GM12878 (cell line): Measurements from ENCODE around the gene GTSE1. TPM values are rescaled to one million over a fixed set of nuclear protein-coding genes. Genes with fewer than 3 reads are reported as not detected.

Source experiments
- ATAC-seq: fragments of 200-7000 bp; cut with Tn5 transposase; 3 replicates; pipeline ENCODE4 v1.9.1; 2020; ENCODE audit warnings: mild to moderate bottlenecking, moderate library complexity
- BruUV-seq: library from RNA; stranded (reverse); fragments of 400-500 nt; replicated peaks from 2 replicates; lab custom pipeline; 2021; lab: Mats Ljungman, UMichigan
- CTCF ChIA-PET: fragments of 300-600 bp; sonication (Branson Sonifier 250); formaldehyde crosslinking; extraction: SDS; loops from one replicate; lab custom pipeline; 2021; ENCODE audit warnings: inconsistent platforms; lab: Yijun Ruan, JAX
- POLR2A ChIA-PET: fragments of 350-600 bp; formaldehyde crosslinking; extraction: SDS; loops from one replicate; lab custom pipeline; 2021; ENCODE audit warnings: inconsistent platforms; lab: Charles Lee
- RAD21 ChIA-PET: fragments of 300-600 bp; sonication (Branson Sonifier 250); formaldehyde crosslinking; loops from one replicate; lab custom pipeline; 2023; ENCODE audit warnings: antibody characterized with exemption; ENCODE audit not compliant: unreplicated experiment; lab: Charles Lee
- SMC1A ChIA-PET: fragments of 300-600 bp; sonication (Branson Sonifier 250); formaldehyde crosslinking; loops from one replicate; lab custom pipeline; 2023; ENCODE audit not compliant: unreplicated experiment, uncharacterized antibody; lab: Charles Lee
- DNase-seq: peaks from one replicate; pipeline ENCODE4 v3.0.0-alpha.2; 2011; ENCODE audit warnings: low read depth, low spot score
- FAIRE-seq: peaks from 3 replicates; lab custom pipeline; 2011; peaks lifted over from hg19 to GRCh38; lab: Jason Lieb, UNC
- H2AFZ ChIP-seq: 2 replicates; pipeline ENCODE4 v1.6.0; 2011; ENCODE audit warnings: low read depth, low read length, control low read depth; ENCODE audit not compliant: control insufficient read depth
- H3K27ac ChIP-seq: 2 replicates; pipeline ENCODE4 v1.5.1; 2011; ENCODE audit warnings: control low read depth; ENCODE audit not compliant: control insufficient read depth, insufficient read depth
- H3K27me3 ChIP-seq, 2 experiments: replicated peaks in 1 of 2; 2 replicates each; pipeline versions ENCODE4 v1.6.0 to v1.6.1; 2011; ENCODE audit warnings: low read length in 1 of 2; ENCODE audit not compliant: control insufficient read depth in 2 of 2, insufficient read depth in 2 of 2
- H3K36me3 ChIP-seq, 2 experiments: 2 replicates each; pipeline ENCODE4 v1.5.1; 2011; ENCODE audit warnings: low read length in 1 of 2; ENCODE audit not compliant: control insufficient read depth in 2 of 2, insufficient read depth in 2 of 2
- H3K4me1 ChIP-seq: 2 replicates; pipeline ENCODE4 v1.6.1; 2011; ENCODE audit warnings: mild to moderate bottlenecking, low read length, moderate library complexity, mixed read lengths; ENCODE audit not compliant: control insufficient read depth, insufficient read depth
- H3K4me2 ChIP-seq: 2 replicates; pipeline ENCODE4 v1.6.0; 2011; ENCODE audit warnings: control low read depth; ENCODE audit not compliant: control insufficient read depth, insufficient read depth
- H3K4me3 ChIP-seq: fragments of 200-600 bp; sonication (generic); 2 replicates; pipeline ENCODE4 v1.5.1; 2016
- H3K79me2 ChIP-seq: 2 replicates; pipeline ENCODE4 v1.6.0; 2011; ENCODE audit warnings: low read length; ENCODE audit not compliant: control insufficient read depth, insufficient read depth
- H3K9ac ChIP-seq: 2 replicates; pipeline ENCODE4 v1.8.0; 2011; ENCODE audit warnings: low read length, control low read depth, mixed read lengths; ENCODE audit not compliant: control insufficient read depth, insufficient read depth
- H3K9me3 ChIP-seq: replicated peaks from 3 replicates; pipeline ENCODE4 v1.5.1; 2011; ENCODE audit warnings: mild to moderate bottlenecking, low read length; ENCODE audit not compliant: control insufficient read depth, insufficient read depth
- H4K20me1 ChIP-seq: 2 replicates; pipeline ENCODE4 v1.6.0; 2011; ENCODE audit not compliant: control insufficient read depth, insufficient read depth
- BCL11A ChIP-seq: IDR thresholded peaks from 2 replicates; pipeline ENCODE4 v1.6.1; 2011; ENCODE audit warnings: low read depth, low read length
- BMI1 ChIP-seq: fragments of 450-650 bp; IDR thresholded peaks from 2 replicates; pipeline ENCODE4 v1.6.1; 2016; ENCODE audit warnings: mild to moderate bottlenecking, moderate library complexity, borderline replicate concordance
- GATAD2B ChIP-seq: fragments of 450-650 bp; conservative IDR thresholded peaks from 2 replicates; pipeline ENCODE4 v1.6.1; 2017; ENCODE audit warnings: low read depth, mild to moderate bottlenecking, moderate library complexity
- IKZF2 ChIP-seq, 2 experiments: fragments of 450-650 bp; IDR thresholded peaks; 2 replicates each; pipeline ENCODE4 v1.6.1; 2017; ENCODE audit warnings: mild to moderate bottlenecking in 2 of 2, moderate library complexity in 2 of 2
- MYB ChIP-seq: fragments of 150-350 bp; IDR thresholded peaks from 2 replicates; pipeline ENCODE4 v1.6.1; 2014; ENCODE audit warnings: mild to moderate bottlenecking, low read depth, low read length, borderline replicate concordance
- NFIC ChIP-seq: IDR thresholded peaks from 2 replicates; pipeline ENCODE4 v1.6.1; 2012; ENCODE audit warnings: low read depth, mild to moderate bottlenecking, inconsistent platforms, low read length, moderate library complexity
- NFYB ChIP-seq: IDR thresholded peaks from 2 replicates; pipeline ENCODE4 v1.6.1; 2011; ENCODE audit warnings: low read depth, mild to moderate bottlenecking, low read length, improper control_type of control experiment, moderate library complexity; ENCODE audit not compliant: insufficient read depth
- PAX5 ChIP-seq: IDR thresholded peaks from 2 replicates; pipeline ENCODE4 v1.6.1; 2011; ENCODE audit warnings: low read depth, low read length, borderline replicate concordance
- SIN3A ChIP-seq: IDR thresholded peaks from 2 replicates; pipeline ENCODE4 v1.6.1; 2012; ENCODE audit warnings: low read depth, low read length, improper control_type of control experiment
- SREBF1 ChIP-seq: IDR thresholded peaks from 2 replicates; pipeline ENCODE4 v1.6.1; 2012; ENCODE audit warnings: mild to moderate bottlenecking, low read length
- STAT3 ChIP-seq: IDR thresholded peaks from 2 replicates; pipeline ENCODE4 v1.6.1; 2011; ENCODE audit warnings: low read depth, low read length, improper control_type of control experiment
- WGBS: methylation state at CpG from one replicate; pipeline ENCODE4 v1.1.6; 2016; ENCODE audit warnings: low lambda C conversion rate; ENCODE audit not compliant: insufficient replicate concordance, insufficient coverage; ENCODE audit errors: missing lambda C conversion rate; 5-methylcytosine and 5-hydroxymethylcytosine counted together
- in situ Hi-C: fragments of 300-500 bp; cut with MboI; formaldehyde crosslinking; loops from 9 replicates; pipeline ENCODE4 v1.14.3; 2018; ENCODE audit warnings: mixed read lengths
- intact Hi-C: fragments of 100-400 bp; cut with micrococcal nuclease; formaldehyde crosslinking; loops from one replicate; pipeline ENCODE4 v1.14.2; 2022; ENCODE audit not compliant: unreplicated experiment
- polyA plus RNA-seq, 11 experiments: library from polyadenylated mRNA; depleted of rRNA in 4 of 11; unstranded in 6 of 11; stranded (reverse) in 5 of 11; fragments of >200 nt; fragmentation: Nextera tagmentation in 4 of 11; fragmentation: Illumina TruSeq in 1 of 11; extraction: Ambion mirVana in 4 of 11; extraction: Trizol in 1 of 11; gene quantifications; 1 replicate in 1 of 11; 2 replicates in 10 of 11; pipeline versions ENCODE4 v1.2.1 to v1.2.3, GENCODE V29; 2011 to 2016; ENCODE audit warnings: inconsistent platforms in 2 of 11, missing spikeins in 2 of 11, low read depth in 1 of 11
- total RNA-seq, 4 experiments: library from RNA; depleted of rRNA in 3 of 4; stranded (reverse); fragments of >200 nt in 3 of 4; fragmentation: Illumina TruSeq in 1 of 4; extraction: Trizol in 1 of 4; gene quantifications; 2 replicates each; pipeline versions ENCODE4 v1.2.1 to v1.2.3, GENCODE V29; 2013 to 2021
- TF ChIP-seq, protein P1 (sequence below): IDR thresholded peaks from 2 replicates; pipeline ENCODE4 v1.6.1; 2011; ENCODE audit warnings: low read depth, mild to moderate bottlenecking, low read length, moderate library complexity, borderline replicate concordance; ENCODE audit errors: extremely low read depth
- TF ChIP-seq, protein P2 (sequence below): IDR thresholded peaks from 2 replicates; pipeline ENCODE4 v1.6.1; 2012; ENCODE audit warnings: low read length, inconsistent platforms
- TF ChIP-seq, protein P3 (sequence below): fragments of 450-650 bp; IDR thresholded peaks from 2 replicates; pipeline ENCODE4 v1.6.1; 2017; ENCODE audit warnings: mild to moderate bottlenecking, moderate library complexity

GTSE1 gene
- total and polyA plus RNA-seq, 10 of the 15 experiments (the other 5 are each of a cell fraction or from before 2014, with no cell fraction given): 6.6 to 46.2 (median 32.3) TPM

DNA sequence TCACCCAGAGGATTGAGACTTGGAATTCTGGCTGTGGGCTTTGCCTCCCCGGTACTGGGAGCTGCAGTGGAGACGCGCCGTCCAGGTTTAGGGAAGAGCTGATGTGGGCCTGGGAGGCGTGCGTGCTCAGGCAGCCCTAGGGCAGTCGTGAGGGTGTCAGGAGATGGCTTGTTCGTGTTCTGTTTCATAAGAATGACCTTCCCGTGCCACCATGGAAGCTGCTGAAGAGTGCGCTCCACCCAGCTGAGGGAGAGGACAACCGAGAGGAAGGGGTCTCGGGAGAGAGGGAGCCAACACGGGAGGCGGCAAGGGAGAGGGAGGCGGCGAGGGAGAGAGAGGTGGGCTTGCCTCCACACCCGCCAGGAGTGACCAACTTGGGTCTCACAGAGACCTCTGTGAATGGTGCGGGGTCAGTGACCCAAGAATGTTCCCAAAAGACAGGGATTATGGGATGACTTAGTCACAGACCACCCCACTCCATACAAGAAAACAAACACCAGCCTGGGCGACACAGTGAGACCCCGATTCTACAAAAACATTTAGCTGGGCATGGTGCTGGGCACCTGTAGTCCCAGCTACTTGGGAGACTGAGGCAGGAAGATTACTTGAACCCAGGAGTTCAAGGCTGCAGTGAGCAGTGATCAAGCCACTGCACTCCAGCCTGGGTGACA lies 24.2 kb downstream of the GTSE1 start:
- BruUV-seq: no TSS peak
- RAD21 ChIA-PET: no interaction called here
- in situ Hi-C loops: no loop called here
- Histone ChIP-seq H3K4me3 (no peak overlapping the region), H3K36me3 (peaks cover 19 to 48% of the 10 kb centered on the region in 2 experiments; a peak in 3 of 4 replicates), H2AFZ (no peak overlapping the region), H3K9me3 (no peaks in the 10 kb centered on the region), H4K20me1 (no peaks in the 10 kb centered on the region; the same call in 1 of the 2 replicates), H3K79me2 (no peaks in the 10 kb centered on the region), H3K4me1 (no peaks in the 10 kb centered on the region), H3K27ac (no peak overlapping the region), H3K4me2 (no peak overlapping the region), H3K9ac (no peak overlapping the region), H3K27me3 (no peaks in the 10 kb centered on the region)
- no peak for DNase-seq
- intact Hi-C loops: no loop called here
- no peak for FAIRE-seq
- POLR2A ChIA-PET: no interaction called here
- WGBS: 95% methylated on average over 19 of the region's 20 CpGs
- TF ChIP-seq BMI1: no peak
- no peak for TF ChIP-seq GATAD2B
- TF ChIP-seq IKZF2 (IDR thresholded peaks at IDR 0.05): no peak
- TF ChIP-seq, protein P1, sequence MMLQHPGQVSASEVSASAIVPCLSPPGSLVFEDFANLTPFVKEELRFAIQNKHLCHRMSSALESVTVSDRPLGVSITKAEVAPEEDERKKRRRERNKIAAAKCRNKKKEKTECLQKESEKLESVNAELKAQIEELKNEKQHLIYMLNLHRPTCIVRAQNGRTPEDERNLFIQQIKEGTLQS: no peak
- TF ChIP-seq, protein P2, sequence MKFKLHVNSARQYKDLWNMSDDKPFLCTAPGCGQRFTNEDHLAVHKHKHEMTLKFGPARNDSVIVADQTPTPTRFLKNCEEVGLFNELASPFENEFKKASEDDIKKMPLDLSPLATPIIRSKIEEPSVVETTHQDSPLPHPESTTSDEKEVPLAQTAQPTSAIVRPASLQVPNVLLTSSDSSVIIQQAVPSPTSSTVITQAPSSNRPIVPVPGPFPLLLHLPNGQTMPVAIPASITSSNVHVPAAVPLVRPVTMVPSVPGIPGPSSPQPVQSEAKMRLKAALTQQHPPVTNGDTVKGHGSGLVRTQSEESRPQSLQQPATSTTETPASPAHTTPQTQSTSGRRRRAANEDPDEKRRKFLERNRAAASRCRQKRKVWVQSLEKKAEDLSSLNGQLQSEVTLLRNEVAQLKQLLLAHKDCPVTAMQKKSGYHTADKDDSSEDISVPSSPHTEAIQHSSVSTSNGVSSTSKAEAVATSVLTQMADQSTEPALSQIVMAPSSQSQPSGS: no peak
- TF ChIP-seq SREBF1: no peak
- TF ChIP-seq PAX5: no peak
- no peak for TF ChIP-seq NFYB
- no peak for TF ChIP-seq SIN3A
- TF ChIP-seq, protein P3, sequence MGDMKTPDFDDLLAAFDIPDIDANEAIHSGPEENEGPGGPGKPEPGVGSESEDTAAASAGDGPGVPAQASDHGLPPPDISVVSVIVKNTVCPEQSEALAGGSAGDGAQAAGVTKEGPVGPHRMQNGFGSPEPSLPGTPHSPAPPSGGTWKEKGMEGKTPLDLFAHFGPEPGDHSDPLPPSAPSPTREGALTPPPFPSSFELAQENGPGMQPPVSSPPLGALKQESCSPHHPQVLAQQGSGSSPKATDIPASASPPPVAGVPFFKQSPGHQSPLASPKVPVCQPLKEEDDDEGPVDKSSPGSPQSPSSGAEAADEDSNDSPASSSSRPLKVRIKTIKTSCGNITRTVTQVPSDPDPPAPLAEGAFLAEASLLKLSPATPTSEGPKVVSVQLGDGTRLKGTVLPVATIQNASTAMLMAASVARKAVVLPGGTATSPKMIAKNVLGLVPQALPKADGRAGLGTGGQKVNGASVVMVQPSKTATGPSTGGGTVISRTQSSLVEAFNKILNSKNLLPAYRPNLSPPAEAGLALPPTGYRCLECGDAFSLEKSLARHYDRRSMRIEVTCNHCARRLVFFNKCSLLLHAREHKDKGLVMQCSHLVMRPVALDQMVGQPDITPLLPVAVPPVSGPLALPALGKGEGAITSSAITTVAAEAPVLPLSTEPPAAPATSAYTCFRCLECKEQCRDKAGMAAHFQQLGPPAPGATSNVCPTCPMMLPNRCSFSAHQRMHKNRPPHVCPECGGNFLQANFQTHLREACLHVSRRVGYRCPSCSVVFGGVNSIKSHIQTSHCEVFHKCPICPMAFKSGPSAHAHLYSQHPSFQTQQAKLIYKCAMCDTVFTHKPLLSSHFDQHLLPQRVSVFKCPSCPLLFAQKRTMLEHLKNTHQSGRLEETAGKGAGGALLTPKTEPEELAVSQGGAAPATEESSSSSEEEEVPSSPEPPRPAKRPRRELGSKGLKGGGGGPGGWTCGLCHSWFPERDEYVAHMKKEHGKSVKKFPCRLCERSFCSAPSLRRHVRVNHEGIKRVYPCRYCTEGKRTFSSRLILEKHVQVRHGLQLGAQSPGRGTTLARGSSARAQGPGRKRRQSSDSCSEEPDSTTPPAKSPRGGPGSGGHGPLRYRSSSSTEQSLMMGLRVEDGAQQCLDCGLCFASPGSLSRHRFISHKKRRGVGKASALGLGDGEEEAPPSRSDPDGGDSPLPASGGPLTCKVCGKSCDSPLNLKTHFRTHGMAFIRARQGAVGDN: no peak
- no peak for TF ChIP-seq MYB
- TF ChIP-seq BCL11A: no peak
- TF ChIP-seq NFIC: no peak
- TF ChIP-seq STAT3: no peak
- SMC1A ChIA-PET: no interaction called here
- no peak for ATAC-seq
- CTCF ChIA-PET: no interaction called here
